GM12874 (cell line): Measurements from ENCODE around the gene AQP6.

Experiments used
- TF ChIP-seq, protein P1 (sequence below): IDR thresholded peaks from 2 replicates; pipeline ENCODE4 v1.5.1; 2011; ENCODE audit warnings: low read depth, mild to moderate bottlenecking, control low read depth, low read length, moderate library complexity; ENCODE audit not compliant: insufficient read depth

Gene AQP6

DNA sequence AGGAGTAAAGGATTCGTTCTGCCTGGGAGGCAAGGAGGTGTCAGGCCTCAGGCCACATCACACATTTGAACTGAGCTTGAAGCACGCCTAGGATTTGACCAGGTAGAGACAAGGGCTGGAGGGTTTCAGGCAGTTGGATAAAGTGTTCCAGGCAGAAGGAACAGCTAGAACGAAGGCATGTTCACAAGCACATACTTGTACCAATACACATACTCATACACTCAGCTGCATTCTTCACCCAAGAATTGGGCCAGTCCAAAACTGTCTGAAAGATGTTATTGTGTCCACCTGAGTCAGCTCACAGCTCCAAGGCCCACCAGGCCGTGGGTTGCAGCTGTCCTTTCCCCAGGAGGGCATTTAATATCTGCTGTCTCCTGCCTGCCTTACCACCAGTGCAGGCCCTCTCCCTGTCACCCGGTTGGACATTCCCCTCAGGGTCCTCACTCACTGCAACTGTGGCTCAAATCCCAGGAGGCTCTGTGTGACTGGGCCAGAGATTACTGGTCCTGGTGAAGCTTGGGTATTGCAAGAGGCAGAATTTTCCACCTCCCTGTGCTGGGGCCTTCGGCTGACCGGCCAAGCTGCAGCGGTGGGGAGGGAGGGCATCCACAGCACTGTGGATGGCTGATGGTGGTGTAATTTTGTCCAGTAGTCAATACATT, 35.0 kb upstream of the AQP6 start:
- TF ChIP-seq, protein P1, sequence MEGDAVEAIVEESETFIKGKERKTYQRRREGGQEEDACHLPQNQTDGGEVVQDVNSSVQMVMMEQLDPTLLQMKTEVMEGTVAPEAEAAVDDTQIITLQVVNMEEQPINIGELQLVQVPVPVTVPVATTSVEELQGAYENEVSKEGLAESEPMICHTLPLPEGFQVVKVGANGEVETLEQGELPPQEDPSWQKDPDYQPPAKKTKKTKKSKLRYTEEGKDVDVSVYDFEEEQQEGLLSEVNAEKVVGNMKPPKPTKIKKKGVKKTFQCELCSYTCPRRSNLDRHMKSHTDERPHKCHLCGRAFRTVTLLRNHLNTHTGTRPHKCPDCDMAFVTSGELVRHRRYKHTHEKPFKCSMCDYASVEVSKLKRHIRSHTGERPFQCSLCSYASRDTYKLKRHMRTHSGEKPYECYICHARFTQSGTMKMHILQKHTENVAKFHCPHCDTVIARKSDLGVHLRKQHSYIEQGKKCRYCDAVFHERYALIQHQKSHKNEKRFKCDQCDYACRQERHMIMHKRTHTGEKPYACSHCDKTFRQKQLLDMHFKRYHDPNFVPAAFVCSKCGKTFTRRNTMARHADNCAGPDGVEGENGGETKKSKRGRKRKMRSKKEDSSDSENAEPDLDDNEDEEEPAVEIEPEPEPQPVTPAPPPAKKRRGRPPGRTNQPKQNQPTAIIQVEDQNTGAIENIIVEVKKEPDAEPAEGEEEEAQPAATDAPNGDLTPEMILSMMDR = no peak

DNA sequence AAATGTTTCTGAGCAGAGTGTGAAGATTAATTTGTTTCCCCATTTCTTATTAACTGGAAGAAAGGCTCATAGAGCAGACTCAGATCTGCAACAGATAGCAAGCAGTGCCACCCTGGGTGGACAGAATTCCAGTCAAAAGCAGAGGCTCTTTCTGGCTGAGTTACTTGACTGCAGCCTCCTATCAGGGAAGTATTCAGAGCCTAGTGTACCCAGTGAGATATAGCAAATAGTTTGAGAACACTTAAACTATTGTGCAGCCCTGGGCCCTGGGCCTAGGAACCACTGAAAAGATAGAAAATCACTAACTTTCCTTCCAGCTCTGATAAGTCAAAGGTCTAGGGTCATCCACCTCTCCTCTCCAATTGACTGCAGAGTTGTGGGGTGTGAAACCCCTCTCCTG, 33.4 kb upstream of the AQP6 start:
- TF ChIP-seq, protein P1 = no peak

DNA sequence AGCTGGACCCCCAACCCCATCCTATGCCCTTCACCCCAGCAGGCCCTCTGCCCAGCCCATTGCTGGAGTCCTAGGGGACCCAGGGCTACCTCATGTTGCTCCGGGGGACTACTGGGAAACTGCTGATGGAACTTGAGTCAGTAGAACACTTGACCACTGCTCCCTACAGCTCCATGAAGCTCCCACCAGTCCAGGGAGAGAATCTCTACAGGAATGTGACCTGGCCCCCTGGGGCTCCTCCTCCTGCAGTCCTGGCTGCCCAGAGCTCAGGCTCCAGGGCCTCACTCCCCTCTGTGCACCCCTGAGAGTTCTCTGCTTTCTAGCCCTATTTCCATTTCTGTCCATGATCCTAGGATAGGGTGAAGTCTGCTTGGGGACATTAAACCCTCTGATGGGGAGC, 33.0 kb upstream of the AQP6 start:
- TF ChIP-seq, protein P1 = no peak

DNA sequence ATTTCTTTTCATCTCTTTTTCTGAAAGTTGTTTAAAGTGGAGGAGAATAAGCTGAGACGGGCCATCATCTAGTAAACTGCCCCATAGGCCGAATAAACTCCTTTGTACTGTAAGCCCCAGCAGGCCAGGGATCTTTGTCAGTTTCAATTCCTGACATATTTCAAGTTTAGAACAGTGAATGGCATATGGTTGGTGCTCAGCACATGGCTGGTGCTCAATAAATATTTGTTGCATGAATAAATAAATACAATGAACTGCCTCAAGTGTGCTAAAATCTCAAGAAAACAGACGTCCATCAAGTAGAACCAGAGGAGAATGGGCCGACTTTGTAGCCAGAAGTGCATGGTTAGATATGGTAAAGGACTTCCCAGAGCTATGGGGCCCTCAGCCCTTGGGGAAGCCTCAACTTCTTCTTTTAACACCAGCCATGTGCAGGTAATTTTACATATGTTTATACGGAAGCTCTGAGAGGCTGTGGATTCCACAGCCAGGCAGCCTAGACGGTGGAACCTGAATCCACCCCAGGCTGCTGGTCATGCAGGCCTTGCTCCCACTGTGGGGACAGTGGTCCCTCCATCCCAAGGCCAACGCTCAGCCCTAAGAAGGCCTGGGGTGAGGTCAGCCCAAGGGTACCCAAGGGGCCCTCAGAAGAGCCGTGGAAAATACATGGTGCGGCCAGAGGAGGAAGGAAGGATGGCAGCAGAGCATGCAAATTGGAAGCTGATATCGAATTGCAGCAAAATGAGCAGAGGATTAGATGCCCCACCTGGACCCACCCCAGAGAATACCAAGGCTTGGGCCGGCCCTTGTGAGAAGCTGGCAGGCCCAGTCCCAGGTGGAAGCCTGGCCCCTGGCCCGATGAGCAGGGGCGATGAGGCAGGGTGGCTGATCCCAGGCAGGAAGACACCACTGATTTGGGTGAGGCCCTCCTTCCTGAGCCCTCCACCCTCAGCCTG, 30.9 kb upstream of the AQP6 start:
- TF ChIP-seq, protein P1 = no peak

DNA sequence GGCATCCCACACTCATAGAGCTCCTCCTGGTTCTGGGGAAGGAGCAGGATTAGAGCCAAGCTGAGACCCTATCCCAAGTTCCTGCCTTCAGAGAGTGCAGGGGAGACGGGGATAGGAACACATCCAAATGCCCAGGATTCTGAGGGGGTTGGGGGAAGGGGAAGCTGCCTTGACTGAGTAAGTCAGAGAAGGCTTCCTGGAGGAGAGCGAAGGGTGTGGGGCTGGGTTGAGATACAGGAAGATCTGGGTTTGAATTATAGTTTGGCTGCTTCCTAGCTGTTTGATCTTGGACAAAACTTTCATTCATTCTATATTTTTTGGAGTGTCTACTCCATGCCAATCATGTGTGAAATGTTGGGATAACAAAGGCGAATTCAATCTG, 30.2 kb upstream of the AQP6 start:
- TF ChIP-seq, protein P1 = no peak

DNA sequence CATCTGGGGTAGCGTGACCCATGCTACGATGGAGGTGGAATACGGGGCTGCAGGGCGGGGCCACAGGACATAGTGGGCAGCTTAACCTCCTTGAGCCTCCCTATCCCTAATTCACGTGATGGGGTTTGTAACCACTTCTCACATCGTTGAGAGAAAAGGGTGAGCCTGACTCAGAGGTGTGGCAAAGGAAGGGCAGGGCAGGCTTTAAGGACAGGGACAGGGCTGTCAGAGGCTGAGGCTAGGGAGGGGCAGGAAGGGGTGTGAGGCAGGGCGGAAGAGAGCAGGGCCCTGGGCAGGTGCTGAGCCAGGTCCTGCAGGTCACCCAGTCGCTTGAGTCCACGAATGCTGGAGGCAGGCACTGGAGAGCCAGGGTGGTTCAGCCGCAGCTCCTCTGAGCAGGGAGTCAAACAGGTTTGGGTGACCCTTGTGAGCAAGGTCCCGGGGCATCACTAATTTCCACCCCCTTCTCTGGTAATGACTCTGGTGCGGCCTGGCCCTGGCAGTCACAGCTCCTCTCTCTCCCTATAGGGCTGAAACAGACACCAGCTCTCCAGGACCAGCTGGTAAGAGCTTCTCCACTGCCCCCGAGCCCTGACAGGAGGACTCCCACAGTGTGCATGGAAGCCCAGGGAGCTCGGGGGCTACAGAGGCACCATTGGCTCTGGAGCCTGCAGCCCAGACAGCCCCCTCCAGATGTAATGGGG, 29.7 kb upstream of the AQP6 start:
- TF ChIP-seq, protein P1 = no peak

DNA sequence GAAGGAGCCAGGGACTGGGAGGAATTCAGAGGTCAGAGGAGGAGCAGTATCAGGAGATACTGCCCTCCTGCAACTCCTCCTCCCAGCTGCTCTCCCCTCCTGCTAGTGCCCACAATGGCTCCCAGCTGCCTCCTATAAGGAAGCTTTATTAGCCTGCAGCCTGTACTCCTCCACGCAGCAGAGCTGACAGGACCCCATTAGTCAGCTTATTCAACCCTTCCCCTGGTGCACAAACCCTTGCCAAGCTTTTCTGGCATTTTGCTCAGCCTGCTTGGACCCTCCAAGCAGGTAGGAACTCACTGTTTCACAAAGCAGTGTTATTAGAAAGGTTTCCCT, 29.2 kb upstream of the AQP6 start:
- TF ChIP-seq, protein P1 = no peak
